GM12892 (cell line): ENCODE data around the gene NKAIN1.

Experiments used
- POLR2A ChIP-seq: IDR thresholded peaks from 2 replicates; pipeline ENCODE4 v1.6.1; 2011; ENCODE audit warnings: low read depth, low read length, control low read depth
- POLR2AphosphoS5 ChIP-seq: IDR thresholded peaks from 2 replicates; pipeline ENCODE4 v1.6.1; 2011; ENCODE audit warnings: low read depth, low read length, control low read depth

DNA sequence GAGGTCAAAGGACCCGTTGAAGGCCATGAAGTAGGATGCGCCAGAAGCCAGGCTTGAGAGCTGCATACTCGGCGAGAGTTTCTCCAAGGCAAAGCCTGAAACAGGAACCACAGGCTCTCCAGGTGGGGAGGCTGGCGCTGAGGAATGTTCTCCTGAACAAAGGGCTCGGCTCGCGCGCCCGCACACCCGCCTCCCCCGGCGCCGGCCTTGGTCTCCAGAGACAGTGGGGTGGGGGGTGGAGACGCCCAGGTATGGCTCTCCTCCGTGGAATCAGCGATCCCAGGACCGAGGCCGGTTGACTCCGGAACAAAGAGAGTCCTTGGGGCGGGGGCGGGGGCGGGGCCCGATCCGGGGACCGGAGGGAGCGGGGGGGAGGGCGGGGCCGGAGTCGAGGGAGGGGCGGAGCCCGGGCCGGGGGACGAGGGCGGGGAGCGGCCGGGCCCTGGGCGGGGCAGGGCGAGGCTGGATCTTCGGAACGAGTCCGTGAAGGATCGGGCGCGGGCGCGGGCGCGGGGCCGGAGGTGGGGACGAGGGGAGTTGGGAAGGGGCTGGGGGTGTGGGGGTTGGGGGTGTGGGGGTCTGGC, 85.0 kb downstream of the NKAIN1 start:
- TF ChIP-seq POLR2A (no peak), POLR2AphosphoS5 (no peak)
